Hepatocyte (in vitro differentiated cells): ENCODE data around the gene LRBA.

Experiments used
- CTCF ChIP-seq: fragments of 200-600 bp; sonication (generic); IDR thresholded peaks from 2 replicates; pipeline ENCODE4 v1.5.1; 2016; ENCODE audit warnings: antibody characterized with exemption, mild to moderate bottlenecking; ENCODE audit not compliant: poor library complexity
- EZH2 ChIP-seq: fragments of 200-600 bp; sonication (generic); IDR thresholded peaks from 2 replicates; pipeline ENCODE4 v1.6.1; 2016; ENCODE audit warnings: antibody characterized with exemption, mild to moderate bottlenecking, borderline replicate concordance

- TF ChIP-seq CTCF (no peak), EZH2 (no peak)
Observed at GRCh38 chr4:150302553-150302952, 712.5 kb downstream of the LRBA start.
